T-helper 1 cell treated with Interleukin-12 subunit alpha and Interleukin-12 subunit beta and Interleukin-4 antibody, amounts not matched to agents 30 μg/mL and 1 μg/mL, for 36 hours (primary cell): ENCODE results near the gene ZCCHC7.
"Not testable (repeated sequence)": the region's sequence is repeated elsewhere in the genome, so short reads cannot be mapped to it uniquely, and the experiment has no call there.

ENCODE experiments used
- H3K27ac Mint-ChIP-seq: one replicate; pipeline ENCODE4 v1.8.0; 2021; ENCODE audit warnings: mild to moderate bottlenecking, mixed read lengths
- H3K27me3 Mint-ChIP-seq: one replicate; pipeline ENCODE4 v1.8.0; 2021; ENCODE audit warnings: low read depth, mixed read lengths
- H3K36me3 Mint-ChIP-seq: one replicate; pipeline ENCODE4 v1.8.0; 2021; ENCODE audit warnings: low read depth, mixed read lengths
- H3K4me1 Mint-ChIP-seq: one replicate; pipeline ENCODE4 v1.8.0; 2021; ENCODE audit warnings: low read depth, mixed read lengths
- H3K4me3 Mint-ChIP-seq: one replicate; pipeline ENCODE4 v1.8.0; 2021; ENCODE audit warnings: mild to moderate bottlenecking, moderate library complexity, mixed read lengths
- H3K9me3 Mint-ChIP-seq: one replicate; pipeline ENCODE4 v1.8.0; 2021; ENCODE audit warnings: mixed read lengths

Gene ZCCHC7

DNA sequence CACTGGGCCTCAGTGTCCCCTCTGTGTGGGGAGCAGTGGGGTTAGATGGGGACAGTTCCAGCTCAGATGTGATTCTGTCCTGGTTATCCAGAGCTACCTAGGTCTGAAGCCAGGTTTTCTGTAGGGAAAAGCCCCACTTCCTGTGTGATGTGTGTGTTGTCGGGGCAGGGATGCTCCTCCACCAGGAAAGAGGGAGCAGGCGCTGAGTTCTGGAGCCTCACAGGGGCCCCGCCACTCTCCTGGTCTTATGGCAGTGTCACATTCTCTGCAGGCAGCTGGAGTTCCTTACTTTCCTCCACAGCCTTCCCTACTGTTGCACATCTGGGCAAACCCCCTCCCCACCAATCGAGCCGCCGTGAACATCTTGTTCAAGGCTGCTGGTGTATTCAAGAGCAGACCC lies 263.0 kb downstream of the ZCCHC7 start:
- Mint-ChIP-seq H3K4me1 (no peaks in the 10 kb centered on the region), H3K27me3 (no peaks in the 10 kb centered on the region), H3K4me3 (no peak overlapping the region), H3K36me3 (no peaks in the 10 kb centered on the region), H3K27ac (no peak overlapping the region), H3K9me3 (peaks cover 4% of the 10 kb centered on the region)

DNA sequence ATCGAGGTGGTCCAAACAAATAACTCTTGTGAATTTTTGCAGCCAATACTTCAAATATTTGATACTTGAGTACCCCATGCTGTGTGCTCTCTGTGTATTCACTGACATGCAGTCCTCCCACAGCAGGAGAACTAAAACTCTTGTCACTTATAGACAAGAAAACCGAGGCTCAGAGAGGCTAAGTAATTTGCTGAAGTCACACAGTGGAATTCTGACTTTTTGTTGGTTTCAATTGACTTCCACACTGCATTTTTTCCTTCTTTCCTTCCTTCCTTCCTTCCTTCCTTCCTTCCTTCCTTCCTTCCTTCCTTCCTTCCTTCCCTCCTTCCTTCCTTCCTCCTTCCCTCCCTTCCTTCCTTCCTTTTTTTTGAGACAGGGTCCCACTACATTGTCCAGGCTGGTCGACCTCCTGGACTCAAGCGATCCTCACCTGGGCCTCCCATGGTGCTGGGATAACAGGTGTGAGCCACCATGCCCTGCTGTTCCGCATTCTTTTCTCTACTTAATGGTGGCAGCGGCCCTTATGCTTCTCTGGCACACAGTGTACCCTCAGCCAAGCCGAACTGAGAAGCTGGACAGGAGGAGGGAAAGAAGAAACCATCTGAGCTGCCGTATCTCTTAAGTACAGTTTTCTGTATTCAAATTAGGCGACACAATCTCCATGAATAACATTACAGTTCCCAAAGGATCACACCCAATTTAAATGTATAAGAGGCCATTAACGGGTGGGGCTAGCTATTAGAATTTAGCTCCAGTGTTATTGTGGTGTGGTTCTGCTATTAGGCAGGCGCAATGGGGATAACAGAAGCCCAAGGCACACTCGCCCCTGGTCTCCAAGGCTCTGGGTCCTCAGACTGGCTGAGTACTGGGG lies 263.7 kb downstream of the ZCCHC7 start:
- Mint-ChIP-seq H3K36me3 (no peaks in the 10 kb centered on the region), H3K4me1 (no peaks in the 10 kb centered on the region), H3K27me3 (no peaks in the 10 kb centered on the region), H3K4me3 (no peak overlapping the region), H3K9me3 (peaks cover 4% of the 10 kb centered on the region), H3K27ac (no peak overlapping the region)

DNA sequence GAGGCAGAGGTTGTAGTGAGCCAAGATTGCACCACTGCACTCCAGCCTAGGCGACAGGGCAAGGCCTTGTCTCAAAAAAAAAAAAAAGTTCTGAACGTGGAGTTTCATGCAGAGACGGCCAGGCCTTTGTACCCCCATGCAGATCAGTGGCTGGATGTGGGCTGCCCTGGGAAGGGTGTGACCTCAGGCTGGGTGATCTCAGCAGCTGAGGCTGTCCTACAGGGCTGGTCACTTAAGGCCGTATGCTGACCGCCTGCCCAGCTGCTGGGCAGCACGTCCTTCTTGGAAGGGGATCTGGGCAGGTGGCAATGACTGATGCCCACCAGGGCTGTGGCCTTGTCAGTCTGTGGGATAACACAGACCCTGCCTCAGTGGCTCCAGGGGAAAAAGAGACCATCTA lies 264.9 kb downstream of the ZCCHC7 start:
- Mint-ChIP-seq H3K4me1 (no peaks in the 10 kb centered on the region), H3K27ac (no peak overlapping the region), H3K9me3 (peaks cover 4% of the 10 kb centered on the region), H3K4me3 (no peak overlapping the region), H3K27me3 (no peaks in the 10 kb centered on the region), H3K36me3 (no peaks in the 10 kb centered on the region)

DNA sequence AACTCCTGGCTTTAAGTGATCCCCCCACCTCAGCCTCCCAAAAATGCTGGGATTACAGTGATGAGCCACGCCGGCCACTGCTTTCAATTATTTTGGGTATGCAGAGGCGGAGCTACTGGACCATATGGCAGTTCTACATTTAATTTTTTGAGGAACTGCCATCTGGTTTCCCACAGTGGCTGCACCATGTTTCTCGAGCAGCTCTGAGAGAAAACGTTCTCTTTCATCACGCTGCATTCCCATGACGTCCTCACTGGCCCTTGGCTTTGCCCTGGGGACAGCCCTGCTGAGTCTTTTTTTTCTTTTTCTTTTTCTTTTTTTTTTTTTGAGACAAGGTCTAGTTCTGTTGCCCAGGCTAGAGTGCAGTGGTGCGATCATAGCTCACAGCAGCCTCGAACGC lies 266.6 kb downstream of the ZCCHC7 start:
- Mint-ChIP-seq H3K36me3 (no peaks in the 10 kb centered on the region), H3K4me1 (no peaks in the 10 kb centered on the region), H3K4me3 (no peak overlapping the region), H3K27ac (no peak overlapping the region), H3K27me3 (no peaks in the 10 kb centered on the region), H3K9me3 (peaks cover 2% of the 10 kb centered on the region)

DNA sequence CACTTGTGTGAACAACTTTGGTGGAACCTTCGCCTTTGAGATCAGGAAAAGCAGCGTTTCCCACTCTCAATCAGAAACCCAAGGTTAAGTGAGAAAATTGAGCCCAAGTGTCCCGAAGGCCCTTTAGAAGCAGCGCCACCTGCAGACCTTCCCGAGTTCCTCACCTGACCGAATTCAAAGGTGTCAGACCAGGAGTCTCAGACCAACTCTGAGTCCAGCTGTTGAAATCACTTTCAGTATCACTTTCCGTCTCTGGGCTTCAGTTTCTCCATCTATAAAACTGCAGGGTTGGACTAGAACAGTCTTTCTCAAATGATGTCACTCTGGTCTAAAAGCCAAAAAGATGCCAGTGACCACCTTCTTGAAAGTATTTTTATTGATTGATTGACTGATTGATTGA lies 270.4 kb downstream of the ZCCHC7 start:
- no peaks in the 10 kb centered on the region for H3K4me1 Mint-ChIP-seq
- H3K27ac Mint-ChIP-seq: no peak overlapping the region
- peaks cover 5% of the 10 kb centered on the region for H3K27me3 Mint-ChIP-seq
- H3K4me3 Mint-ChIP-seq: no peak overlapping the region
- H3K36me3 Mint-ChIP-seq: no peaks in the 10 kb centered on the region
- no peaks in the 10 kb centered on the region for H3K9me3 Mint-ChIP-seq

DNA sequence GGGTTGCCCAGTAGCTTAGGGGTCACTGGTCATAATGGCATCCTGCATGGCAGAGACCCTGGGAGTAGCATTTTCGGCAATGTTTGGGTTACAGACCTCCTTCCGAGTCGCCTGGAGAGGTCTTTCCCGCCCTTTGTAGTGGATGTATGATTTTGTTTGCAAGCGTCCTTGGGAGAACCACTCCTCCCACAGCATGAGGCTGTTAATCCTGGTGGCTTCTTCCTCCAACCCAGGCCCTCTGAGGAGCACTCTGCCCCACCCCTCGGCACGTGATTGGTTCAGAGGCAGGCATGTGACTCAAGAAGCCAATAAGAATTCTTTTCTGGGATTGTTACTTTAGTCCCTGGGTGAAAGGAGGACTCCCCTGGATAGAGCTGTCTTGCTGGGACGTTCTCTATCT lies 271.9 kb downstream of the ZCCHC7 start:
- Mint-ChIP-seq H3K9me3 (no peaks in the 10 kb centered on the region), H3K4me1 (no peaks in the 10 kb centered on the region), H3K4me3 (no peak overlapping the region), H3K27me3 (peaks cover 5% of the 10 kb centered on the region), H3K36me3 (no peaks in the 10 kb centered on the region), H3K27ac (no peak overlapping the region)

DNA sequence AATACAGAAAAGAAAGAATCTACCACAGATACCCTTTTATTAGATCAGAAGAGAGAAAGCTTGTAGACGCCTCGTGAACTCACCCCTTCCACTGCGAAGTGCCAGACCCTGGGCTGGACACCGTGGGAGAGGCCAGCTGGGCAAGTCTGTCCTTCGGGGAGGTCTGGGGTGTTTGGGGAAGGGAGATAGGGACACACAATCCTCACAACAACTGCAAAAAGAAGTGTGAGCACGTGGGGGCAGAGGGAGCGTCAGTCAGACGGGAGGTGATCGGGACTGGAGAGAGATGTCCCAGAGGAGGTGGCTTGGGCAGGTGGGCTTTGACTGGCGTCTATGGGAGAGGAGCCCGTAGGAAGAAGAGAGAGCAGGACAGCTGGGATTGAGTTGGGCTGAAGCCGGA lies 274.9 kb downstream of the ZCCHC7 start:
- Mint-ChIP-seq H3K9me3 (no peaks in the 10 kb centered on the region), H3K36me3 (no peaks in the 10 kb centered on the region), H3K4me3 (no peak overlapping the region), H3K27ac (no peak overlapping the region), H3K4me1 (no peaks in the 10 kb centered on the region), H3K27me3 (peaks cover 5% of the 10 kb centered on the region)

DNA sequence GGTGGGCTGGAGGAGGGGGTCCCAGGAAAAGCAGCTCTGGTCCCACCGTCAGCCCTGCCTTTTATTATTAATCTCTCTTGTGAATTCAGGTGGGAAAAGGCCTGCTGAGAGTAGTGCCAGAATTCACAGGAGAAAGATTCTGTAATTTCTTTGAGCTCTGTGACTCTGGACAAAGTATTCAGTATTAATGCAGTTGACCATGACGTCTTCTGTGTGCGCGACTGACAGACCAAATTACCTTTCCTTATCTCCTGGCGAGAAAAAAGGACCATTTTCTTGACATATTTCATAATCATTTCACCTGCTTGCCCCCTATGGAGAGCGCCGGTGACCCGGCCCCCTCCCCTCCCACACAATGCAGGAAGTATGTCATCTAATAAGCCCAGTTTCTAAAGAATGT lies 275.3 kb downstream of the ZCCHC7 start:
- no peak overlapping the region for H3K4me3 Mint-ChIP-seq
- peaks cover 5% of the 10 kb centered on the region for H3K27me3 Mint-ChIP-seq
- no peak overlapping the region for H3K27ac Mint-ChIP-seq
- no peaks in the 10 kb centered on the region for H3K36me3 Mint-ChIP-seq
- H3K9me3 Mint-ChIP-seq: no peaks in the 10 kb centered on the region
- no peaks in the 10 kb centered on the region for H3K4me1 Mint-ChIP-seq

DNA sequence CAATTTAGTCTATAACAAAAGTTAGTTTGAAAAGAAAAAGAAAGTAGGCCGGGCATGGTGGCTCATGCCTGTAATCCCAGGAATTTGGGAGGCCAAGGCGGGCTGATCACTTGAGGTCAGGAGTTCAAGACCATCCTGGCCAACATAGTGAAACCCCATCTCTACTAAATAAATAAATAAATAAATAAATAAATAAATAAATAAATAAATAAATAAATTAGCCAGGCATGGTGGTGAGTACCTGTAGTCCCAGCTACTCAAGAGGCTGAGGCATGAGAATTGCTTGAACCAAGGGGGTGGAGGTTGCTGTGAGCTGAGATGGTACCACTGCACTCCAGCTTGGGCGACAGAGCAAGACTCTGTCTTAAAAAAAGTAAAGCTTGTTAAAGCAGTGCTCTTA lies 277.6 kb downstream of the ZCCHC7 start:
- not testable (repeated sequence) for H3K9me3 Mint-ChIP-seq, H3K27me3 Mint-ChIP-seq, H3K27ac Mint-ChIP-seq, H3K4me3 Mint-ChIP-seq, H3K36me3 Mint-ChIP-seq, H3K4me1 Mint-ChIP-seq

DNA sequence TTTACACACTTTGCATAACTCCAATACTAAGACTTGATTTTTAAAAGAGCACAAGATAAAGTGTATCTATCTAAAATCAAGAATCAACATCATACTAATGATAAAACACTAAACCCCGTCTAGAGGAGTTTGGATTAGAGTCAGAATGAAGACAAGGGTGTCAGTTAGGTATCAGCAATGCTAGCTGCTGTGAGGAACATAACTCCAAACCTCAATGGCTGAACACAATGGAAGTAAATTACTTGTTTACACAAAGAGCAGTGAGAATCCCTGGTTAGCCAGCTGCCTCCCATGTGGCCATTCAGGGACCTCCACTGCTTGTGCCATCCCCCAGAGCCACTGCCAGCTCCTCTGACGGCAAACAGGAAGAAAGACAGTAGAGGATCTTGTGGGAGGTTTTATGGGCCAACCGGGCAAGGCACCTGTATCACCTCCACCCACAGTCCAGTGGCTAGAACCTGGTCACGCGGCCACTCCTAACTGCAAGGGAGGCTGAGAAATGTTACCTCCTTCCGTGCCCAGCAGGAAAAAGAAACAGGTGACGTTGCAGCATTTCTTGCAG lies 278.2 kb downstream of the ZCCHC7 start:
- Mint-ChIP-seq H3K4me3 (no peak overlapping the region), H3K36me3 (no peaks in the 10 kb centered on the region), H3K9me3 (no peaks in the 10 kb centered on the region), H3K27ac (no peak overlapping the region), H3K27me3 (peaks cover 5% of the 10 kb centered on the region), H3K4me1 (no peaks in the 10 kb centered on the region)

DNA sequence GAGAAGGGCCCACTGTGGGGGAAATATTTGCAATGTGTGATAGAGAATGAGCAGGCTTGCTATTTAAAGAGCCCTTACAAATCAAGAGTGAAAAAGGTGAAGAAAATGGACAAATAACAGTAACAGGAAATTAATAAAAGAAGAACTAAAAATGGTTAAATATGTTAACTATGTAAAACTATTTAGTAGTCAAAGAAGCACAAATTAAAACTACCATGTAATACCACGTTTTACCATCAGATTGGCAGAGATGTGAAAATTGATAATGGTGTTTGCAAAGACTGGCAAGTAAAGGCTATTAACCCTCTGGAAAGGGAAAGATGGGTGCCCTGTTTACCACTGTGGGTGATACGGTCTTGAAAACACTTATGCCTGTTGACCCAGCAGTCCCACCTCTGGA lies 279.0 kb downstream of the ZCCHC7 start:
- H3K27ac Mint-ChIP-seq: no peak overlapping the region
- peaks cover 5% of the 10 kb centered on the region for H3K27me3 Mint-ChIP-seq
- H3K4me3 Mint-ChIP-seq: no peak overlapping the region
- H3K4me1 Mint-ChIP-seq: no peaks in the 10 kb centered on the region
- no peaks in the 10 kb centered on the region for H3K36me3 Mint-ChIP-seq
- no peaks in the 10 kb centered on the region for H3K9me3 Mint-ChIP-seq

DNA sequence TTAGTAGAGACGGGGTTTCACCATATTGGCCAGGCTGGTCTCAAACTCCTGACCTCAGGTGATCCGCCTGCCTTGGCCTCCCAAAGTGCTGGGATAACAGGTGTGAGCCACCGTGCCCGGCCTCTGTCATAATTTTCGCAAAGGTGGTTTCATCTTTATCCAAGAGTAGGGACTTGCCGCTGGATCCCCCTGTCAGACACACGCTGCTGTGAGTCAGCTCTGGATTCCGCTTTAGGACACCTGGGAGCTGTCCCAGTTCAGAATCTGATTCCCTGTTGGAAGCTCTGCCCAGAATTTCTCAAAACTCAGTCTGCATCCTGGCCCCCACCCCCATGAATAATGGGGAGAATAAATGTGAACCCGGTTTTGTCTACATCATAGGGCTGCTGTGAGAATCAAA lies 284.2 kb downstream of the ZCCHC7 start:
- Mint-ChIP-seq H3K9me3 (no peaks in the 10 kb centered on the region), H3K4me3 (no peak overlapping the region), H3K27ac (no peak overlapping the region), H3K27me3 (peaks cover 7% of the 10 kb centered on the region), H3K4me1 (peaks cover 2% of the 10 kb centered on the region), H3K36me3 (no peaks in the 10 kb centered on the region)

DNA sequence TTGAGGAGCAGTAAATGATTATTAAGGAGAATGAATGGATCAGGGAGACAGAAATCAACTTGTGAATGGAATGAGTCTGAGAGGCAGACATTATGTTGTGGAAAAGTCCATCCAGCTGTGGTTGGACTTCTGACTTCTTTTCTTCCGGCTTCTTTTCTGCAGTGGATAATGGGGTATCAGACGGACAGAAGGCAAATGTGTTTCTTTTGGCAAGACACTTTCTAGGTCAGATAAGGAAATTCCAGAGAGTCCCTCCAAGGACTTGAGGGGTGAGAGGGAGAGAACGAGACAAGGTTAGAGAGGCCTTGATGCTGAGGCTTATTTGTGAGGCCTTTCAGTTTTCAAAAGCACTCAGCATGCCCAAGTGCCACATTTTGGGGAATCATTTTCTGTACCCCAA lies 285.0 kb downstream of the ZCCHC7 start:
- Mint-ChIP-seq H3K27me3 (peaks cover 12% of the 10 kb centered on the region), H3K4me1 (peaks cover 5% of the 10 kb centered on the region), H3K27ac (no peak overlapping the region), H3K36me3 (no peaks in the 10 kb centered on the region), H3K4me3 (no peak overlapping the region), H3K9me3 (no peaks in the 10 kb centered on the region)

DNA sequence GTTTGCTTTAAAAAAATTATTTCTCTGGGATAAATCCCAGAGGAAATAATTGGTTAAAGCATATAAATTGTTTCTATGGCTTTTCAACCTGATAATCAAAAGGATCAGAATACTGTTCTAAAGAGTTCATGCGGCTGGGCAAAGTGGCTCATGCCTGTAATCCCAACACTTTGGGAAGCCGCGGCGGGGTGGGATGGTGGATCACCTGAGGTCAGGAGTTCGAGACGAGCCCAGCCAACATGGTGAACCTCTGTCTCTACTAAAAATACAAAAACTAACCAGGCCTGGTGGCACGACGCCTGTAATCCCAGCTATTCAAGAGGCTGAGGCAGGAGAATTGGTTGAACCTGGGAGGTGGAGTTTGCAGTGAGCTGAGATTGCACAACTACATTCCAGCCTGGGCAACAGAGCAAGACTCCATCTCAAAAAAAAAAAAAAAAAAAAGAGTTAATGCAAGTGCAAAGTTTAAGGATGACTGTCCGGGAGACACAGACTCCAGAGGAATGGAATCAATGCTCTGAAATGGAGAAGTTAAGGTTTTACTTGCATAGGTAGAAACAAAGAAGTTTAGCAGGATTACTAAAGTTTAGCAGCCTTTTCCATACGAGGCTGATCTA lies 285.5 kb downstream of the ZCCHC7 start:
- H3K4me1 Mint-ChIP-seq: peaks cover 7% of the 10 kb centered on the region
- no peak overlapping the region for H3K4me3 Mint-ChIP-seq
- H3K27me3 Mint-ChIP-seq: peaks cover 12% of the 10 kb centered on the region
- no peak overlapping the region for H3K27ac Mint-ChIP-seq
- no peaks in the 10 kb centered on the region for H3K9me3 Mint-ChIP-seq
- H3K36me3 Mint-ChIP-seq: no peaks in the 10 kb centered on the region
